WTC11 (cell line): Measurements from ENCODE around the gene NAXE. TPM values are rescaled to one million over a fixed set of nuclear protein-coding genes. Genes with fewer than 3 reads are reported as not detected.

Source experiments
- ATAC-seq: fragments of 200-7000 bp; cut with Tn5 transposase; 2 replicates; pipeline ENCODE4 v1.10.0; 2021; ENCODE audit warnings: mild to moderate bottlenecking, moderate library complexity
- CTCF ChIA-PET: fragments of 300-600 bp; sonication (Branson Sonifier 250); formaldehyde crosslinking; loops from one replicate; lab custom pipeline; 2021; ENCODE audit warnings: antibody characterized with exemption; lab: Charles Lee
- POLR2A ChIA-PET: fragments of 350-600 bp; sonication (Branson Sonifier 250); formaldehyde crosslinking; loops from one replicate; lab custom pipeline; 2021; ENCODE audit warnings: antibody characterized with exemption; lab: Charles Lee
- DNase-seq: peaks from one replicate; pipeline ENCODE4 v3.0.0; 2021; ENCODE audit warnings: low spot score
- H3K27ac Mint-ChIP-seq: 2 replicates; pipeline ENCODE4 v1.8.0; 2021; ENCODE audit warnings: mixed read lengths
- H3K27me3 Mint-ChIP-seq: 2 replicates; pipeline ENCODE4 v1.8.0; 2021; ENCODE audit warnings: low read depth, mild to moderate bottlenecking, moderate library complexity, mixed read lengths
- H3K36me3 Mint-ChIP-seq: 2 replicates; pipeline ENCODE4 v1.8.0; 2021; ENCODE audit warnings: mixed read lengths
- H3K4me1 Mint-ChIP-seq: 2 replicates; pipeline ENCODE4 v1.8.0; 2022; ENCODE audit warnings: mixed read lengths
- H3K4me3 Mint-ChIP-seq: 2 replicates; pipeline ENCODE4 v1.8.0; 2021; ENCODE audit warnings: mild to moderate bottlenecking, moderate library complexity, mixed read lengths
- H3K9me3 Mint-ChIP-seq: 2 replicates; pipeline ENCODE4 v1.8.0; 2021; ENCODE audit warnings: mixed read lengths
- E2F5 ChIP-seq: sonication (generic); formaldehyde crosslinking; IDR thresholded peaks from 2 replicates; pipeline ENCODE4 v1.8.1; 2022; ENCODE audit warnings: mild to moderate bottlenecking, moderate library complexity, missing genetic modification reagents
- FOXP1 ChIP-seq: sonication (generic); formaldehyde crosslinking; IDR thresholded peaks from 2 replicates; pipeline ENCODE4 v1.8.0; 2022; ENCODE audit warnings: missing genetic modification reagents, mild to moderate bottlenecking, moderate library complexity, borderline replicate concordance
- GRHL2 ChIP-seq: fragments of 250-450 bp; sonication (Bioruptor Pico); IDR thresholded peaks from 2 replicates; pipeline ENCODE4 v1.8.0; 2022; ENCODE audit warnings: mild to moderate bottlenecking, moderate library complexity; ENCODE audit not compliant: insufficient replicate concordance, severe bottlenecking
- IRF1 ChIP-seq: sonication (generic); formaldehyde crosslinking; IDR thresholded peaks from 2 replicates; pipeline ENCODE4 v1.8.0; 2023; ENCODE audit warnings: missing genetic modification reagents
- JUN ChIP-seq: sonication (generic); formaldehyde crosslinking; IDR thresholded peaks from 2 replicates; pipeline ENCODE4 v1.8.0; 2023; ENCODE audit warnings: mild to moderate bottlenecking, missing genetic modification reagents
- KAT7 ChIP-seq: sonication (generic); formaldehyde crosslinking; IDR thresholded peaks from 2 replicates; pipeline ENCODE4 v1.8.1; 2023; ENCODE audit warnings: missing genetic modification reagents, mild to moderate bottlenecking, borderline replicate concordance
- MAX ChIP-seq: sonication (generic); formaldehyde crosslinking; IDR thresholded peaks from 2 replicates; pipeline ENCODE4 v1.8.0; 2022; ENCODE audit warnings: mild to moderate bottlenecking, missing genetic modification reagents
- NFE2L1 ChIP-seq: sonication (generic); formaldehyde crosslinking; IDR thresholded peaks from 2 replicates; pipeline ENCODE4 v1.8.1; 2023; ENCODE audit warnings: missing genetic modification reagents
- OVOL2 ChIP-seq: fragments of 250-450 bp; sonication (Bioruptor Pico); IDR thresholded peaks from 2 replicates; pipeline ENCODE4 v1.9.0; 2021; ENCODE audit warnings: mild to moderate bottlenecking, borderline replicate concordance
- PRDM15 ChIP-seq: sonication (generic); formaldehyde crosslinking; IDR thresholded peaks from 2 replicates; pipeline ENCODE4 v1.8.0; 2022; ENCODE audit warnings: missing genetic modification reagents
- SMAD4 ChIP-seq: sonication (generic); formaldehyde crosslinking; IDR thresholded peaks from 2 replicates; pipeline ENCODE4 v1.8.0; 2022; ENCODE audit warnings: mild to moderate bottlenecking, missing genetic modification reagents
- SOX15 ChIP-seq: fragments of 250-450 bp; sonication (Bioruptor Pico); IDR thresholded peaks from 2 replicates; pipeline ENCODE4 v1.9.0; 2021; ENCODE audit warnings: mild to moderate bottlenecking
- STAT6 ChIP-seq: sonication (generic); formaldehyde crosslinking; conservative IDR thresholded peaks from 2 replicates; pipeline ENCODE4 v1.8.1; 2023; ENCODE audit warnings: mild to moderate bottlenecking, low read depth, missing genetic modification reagents, moderate library complexity
- USF2 ChIP-seq: sonication (generic); formaldehyde crosslinking; IDR thresholded peaks from 2 replicates; pipeline ENCODE4 v1.8.1; 2023; ENCODE audit warnings: mild to moderate bottlenecking, missing genetic modification reagents, moderate library complexity
- ZNF317 ChIP-seq: sonication (generic); formaldehyde crosslinking; IDR thresholded peaks from 2 replicates; pipeline ENCODE4 v1.8.1; 2023; ENCODE audit warnings: low read depth, mild to moderate bottlenecking, moderate library complexity, missing genetic modification reagents, borderline replicate concordance
- ZNF512 ChIP-seq: sonication (generic); formaldehyde crosslinking; IDR thresholded peaks from 2 replicates; pipeline ENCODE4 v1.8.1; 2022; ENCODE audit warnings: missing genetic modification reagents, borderline replicate concordance
- total RNA-seq: library from RNA; stranded (reverse); gene quantifications from 3 replicates; pipeline ENCODE4 v1.2.3, GENCODE V29; 2021

The NAXE gene
- total RNA-seq, 1 experiment from 2014 or later: 81.6 TPM

- H3K9me3 Mint-ChIP-seq: no peaks in the 10 kb centered on the region
- H3K27ac Mint-ChIP-seq: no peak overlapping the region
- DNase-seq (no peak), ATAC-seq (no peak)
- CTCF ChIA-PET: interaction anchor here (0.9 to 1.1 kb wide), 2 partner anchors 74 to 98 kb away, joined by 3 read pairs; no protein-coding TSS in a partner anchor
- H3K4me1 Mint-ChIP-seq: no peaks in the 10 kb centered on the region
- no peak for TF ChIP-seq USF2 (CRISPR knock-in tag)
- no peak for TF ChIP-seq OVOL2
- no peak for TF ChIP-seq ZNF317 (CRISPR knock-in tag)
- TF ChIP-seq FOXP1 (CRISPR knock-in tag): no peak
- no peak for TF ChIP-seq IRF1 (CRISPR knock-in tag)
- no peak for TF ChIP-seq SMAD4
- peaks cover 26% of the 10 kb centered on the region for H3K36me3 Mint-ChIP-seq
- POLR2A ChIA-PET: no interaction called here
- no peak overlapping the region for H3K4me3 Mint-ChIP-seq
- no peaks in the 10 kb centered on the region for H3K27me3 Mint-ChIP-seq
Observed at GRCh38 chr1:156554971-156555370, 36.6 kb upstream of the NAXE start.

GRCh38 chr1:156555715-156556114, 35.9 kb upstream of the NAXE start:
- ChIA-PET CTCF (no interaction called here), POLR2A (no interaction called here)
- no peaks in the 10 kb centered on the region for H3K27me3 Mint-ChIP-seq

GRCh38 chr1:156556354-156556753, 35.2 kb upstream of the NAXE start:
- Mint-ChIP-seq H3K9me3 (no peaks in the 10 kb centered on the region), H3K36me3 (peaks cover 30% of the 10 kb centered on the region), H3K27me3 (no peaks in the 10 kb centered on the region), H3K4me3 (no peak overlapping the region), H3K27ac (no peak overlapping the region), H3K4me1 (no peaks in the 10 kb centered on the region)
- no peak for ATAC-seq
- ChIA-PET POLR2A (no interaction called here), CTCF (no interaction called here)
- no peak for DNase-seq
- no peak for TF ChIP-seq USF2 (CRISPR knock-in tag)
- no peak for TF ChIP-seq PRDM15 (CRISPR knock-in tag)
- no peak for TF ChIP-seq KAT7 (CRISPR knock-in tag)
- TF ChIP-seq JUN (CRISPR knock-in tag): no peak
- TF ChIP-seq E2F5 (CRISPR knock-in tag): no peak
- TF ChIP-seq SOX15 (CRISPR knock-in tag): no peak
- TF ChIP-seq NFE2L1 (CRISPR knock-in tag): no peak
- TF ChIP-seq SMAD4: no peak

More at GRCh38 chr1:156555715-156556114, 35.9 kb upstream of the NAXE start:
- ATAC-seq (no peak), DNase-seq (no peak)
- H3K4me3 Mint-ChIP-seq: no peak overlapping the region
- H3K27ac Mint-ChIP-seq: no peak overlapping the region
- H3K36me3 Mint-ChIP-seq: peaks cover 30% of the 10 kb centered on the region
- no peaks in the 10 kb centered on the region for H3K4me1 Mint-ChIP-seq
- TF ChIP-seq ZNF512 (CRISPR knock-in tag) (no peak), SOX15 (CRISPR knock-in tag) (no peak), GRHL2 (no peak), MAX (no peak), STAT6 (CRISPR knock-in tag) (no peak)
- no peaks in the 10 kb centered on the region for H3K9me3 Mint-ChIP-seq
